A549 (cell line): ENCODE results near the gene EPDR1. TPM values are rescaled to one million over a fixed set of nuclear protein-coding genes. Genes with fewer than 3 reads are reported as not detected.
A peak's percentile ranks its signal among the peaks of the same experiment; 100 is the strongest.

Source experiments
- ATAC-seq, 2 experiments: fragments of 200-7000 bp in 1 of 2; fragments of >200 bp in 1 of 2; cut with Nextera tagmentation in 1 of 2; cut with Tn5 transposase in 1 of 2; 3 replicates each; pipeline versions ENCODE4 v1.8.0 to v1.9.1; 2018 to 2020; ENCODE audit warnings: mild to moderate bottlenecking in 1 of 2, moderate library complexity in 1 of 2
- CTCF ChIA-PET: fragments of 300-600 bp; sonication (Branson Sonifier 250); formaldehyde crosslinking; extraction: SDS; loops from one replicate; lab custom pipeline; 2021; ENCODE audit warnings: antibody characterized with exemption, inconsistent platforms; lab: Yijun Ruan, JAX
- POLR2A ChIA-PET: fragments of 350-600 bp; formaldehyde crosslinking; extraction: SDS; loops from one replicate; lab custom pipeline; 2021; ENCODE audit warnings: antibody characterized with exemption, inconsistent platforms; lab: Yijun Ruan, JAX
- DNase-seq, 2 experiments: peaks; one replicate each; pipeline versions ENCODE4 v3.0.0 to v3.0.0-alpha.2; 2011 to 2016; ENCODE audit warnings: low read depth in 1 of 2, low spot score in 1 of 2
- FAIRE-seq: peaks from 2 replicates; lab custom pipeline; 2011; peaks lifted over from hg19 to GRCh38; lab: Jason Lieb, UNC
- H3K27ac ChIP-seq, 2 experiments: fragments of >200 bp; sonication (Bioruptor Twin); formaldehyde crosslinking; 3 replicates each; pipeline ENCODE4 v1.5.1; 2016 to 2017
- H3K4me1 ChIP-seq: fragments of >200 bp; sonication (Bioruptor Twin); formaldehyde crosslinking; 3 replicates; pipeline ENCODE4 v1.6.1; 2016
- H3K4me2 ChIP-seq: fragments of >200 bp; sonication (Bioruptor Twin); formaldehyde crosslinking; 3 replicates; pipeline ENCODE4 v1.6.1; 2016
- H3K4me3 ChIP-seq: fragments of >200 bp; sonication (Bioruptor Twin); formaldehyde crosslinking; 3 replicates; pipeline ENCODE4 v1.5.1; 2016
- H3K9me3 ChIP-seq: fragments of >200 bp; sonication (Bioruptor Twin); formaldehyde crosslinking; 3 replicates; pipeline ENCODE4 v1.6.1; 2016
- BHLHE40 ChIP-seq: IDR thresholded peaks from 2 replicates; pipeline ENCODE4 v1.6.1; 2012; ENCODE audit warnings: low read depth, low read length, inconsistent platforms
- CBX8 ChIP-seq: fragments of 200-600 bp; sonication (generic); IDR thresholded peaks from 2 replicates; pipeline ENCODE4 v1.6.1; 2016
- CHD2 ChIP-seq: fragments of 150-350 bp; IDR thresholded peaks from 2 replicates; pipeline ENCODE4 v1.6.1; 2014; ENCODE audit warnings: low read length; ENCODE audit not compliant: partially characterized antibody
- EHF ChIP-seq: fragments of 250-450 bp; sonication (Bioruptor Pico); IDR thresholded peaks from 2 replicates; pipeline ENCODE4 v1.5.0; 2020; ENCODE audit warnings: mild to moderate bottlenecking
- EHMT2 ChIP-seq: fragments of 200-600 bp; sonication (generic); IDR thresholded peaks from 2 replicates; pipeline ENCODE4 v1.6.1; 2016; ENCODE audit warnings: antibody characterized with exemption, low read depth, mild to moderate bottlenecking, moderate library complexity
- EP300 ChIP-seq, 2 experiments: fragments of >200 bp; sonication (Bioruptor Twin); formaldehyde crosslinking; IDR thresholded peaks; 2 replicates in 1 of 2; 3 replicates in 1 of 2; pipeline ENCODE4 v1.6.1; 2016 to 2017
- ESRRA ChIP-seq: fragments of 150-350 bp; IDR thresholded peaks from 2 replicates; pipeline ENCODE4 v1.6.1; 2014; ENCODE audit warnings: mild to moderate bottlenecking, low read length, borderline replicate concordance
- FOSL2 ChIP-seq, 2 experiments: fragments of 450-650 bp in 1 of 2; fragments of >200 bp in 1 of 2; sonication (Bioruptor Twin) in 1 of 2; formaldehyde crosslinking; IDR thresholded peaks; 2 replicates each; pipeline versions ENCODE4 v1.5.0 to v1.6.1; 2016 to 2020; ENCODE audit warnings: mild to moderate bottlenecking in 1 of 2, moderate library complexity in 1 of 2
- FOXS1 ChIP-seq: fragments of 250-450 bp; sonication (Bioruptor Pico); IDR thresholded peaks from 2 replicates; pipeline ENCODE4 v1.5.0; 2020; ENCODE audit warnings: mild to moderate bottlenecking, moderate library complexity
- GATA3 ChIP-seq: IDR thresholded peaks from 2 replicates; pipeline ENCODE4 v1.6.1; 2012; ENCODE audit warnings: borderline replicate concordance
- HES2 ChIP-seq: fragments of >200 bp; sonication (Bioruptor Twin); formaldehyde crosslinking; IDR thresholded peaks from 2 replicates; pipeline ENCODE4 v1.6.1; 2016
- HEYL ChIP-seq: fragments of 250-450 bp; sonication (Bioruptor Pico); IDR thresholded peaks from 2 replicates; pipeline ENCODE4 v1.8.0; 2021; ENCODE audit warnings: mild to moderate bottlenecking, moderate library complexity
- HOXB13 ChIP-seq: fragments of 250-450 bp; sonication (Bioruptor Pico); IDR thresholded peaks from 2 replicates; pipeline ENCODE4 v1.5.0; 2020; ENCODE audit warnings: low read depth, mild to moderate bottlenecking, moderate library complexity
- JUN ChIP-seq, 2 experiments: fragments of >200 bp; sonication (Bioruptor Twin); formaldehyde crosslinking; IDR thresholded peaks; 2 replicates in 1 of 2; 3 replicates in 1 of 2; pipeline ENCODE4 v1.6.1; 2016 to 2017
- JUNB ChIP-seq: fragments of >200 bp; sonication (Bioruptor Twin); formaldehyde crosslinking; IDR thresholded peaks from 2 replicates; pipeline ENCODE4 v1.6.1; 2016
- KDM5A ChIP-seq: fragments of 200-600 bp; sonication (generic); IDR thresholded peaks from 2 replicates; pipeline ENCODE4 v1.6.1; 2016; ENCODE audit warnings: antibody characterized with exemption, mild to moderate bottlenecking
- MAFK ChIP-seq: fragments of 450-650 bp; IDR thresholded peaks from 2 replicates; pipeline ENCODE4 v1.6.1; 2014; ENCODE audit not compliant: partially characterized antibody
- MAX ChIP-seq: IDR thresholded peaks from 2 replicates; pipeline ENCODE4 v1.6.1; 2012
- MAZ ChIP-seq: fragments of 150-350 bp; IDR thresholded peaks from 2 replicates; pipeline ENCODE4 v1.6.1; 2014; ENCODE audit warnings: antibody characterized with exemption, low read depth, low read length, borderline replicate concordance
- MYC ChIP-seq: IDR thresholded peaks from 2 replicates; pipeline ENCODE4 v1.6.1; 2012; ENCODE audit warnings: mild to moderate bottlenecking, inconsistent platforms, low read length, improper control_type of control experiment, borderline replicate concordance
- NR3C1 ChIP-seq: fragments of >200 bp; sonication (Bioruptor Twin); formaldehyde crosslinking; IDR thresholded peaks from 3 replicates; pipeline ENCODE4 v1.6.1; 2017
- PBX3 ChIP-seq: IDR thresholded peaks from 2 replicates; pipeline ENCODE4 v1.6.1; 2012
- POLR2AphosphoS2 ChIP-seq: conservative IDR thresholded peaks from 2 replicates; pipeline ENCODE4 v1.6.1; 2012; ENCODE audit warnings: low read length, improper control_type of control experiment, inconsistent platforms
- RARB ChIP-seq: fragments of 250-450 bp; sonication (Bioruptor Pico); IDR thresholded peaks from 2 replicates; pipeline ENCODE4 v1.8.0; 2021; ENCODE audit warnings: mild to moderate bottlenecking, moderate library complexity
- RCOR1 ChIP-seq: fragments of 150-350 bp; IDR thresholded peaks from 2 replicates; pipeline ENCODE4 v1.6.1; 2014; ENCODE audit warnings: antibody characterized with exemption, low read length, low read depth
- RFX5 ChIP-seq: fragments of 450-650 bp; IDR thresholded peaks from 2 replicates; pipeline ENCODE4 v1.7.1; 2014; ENCODE audit warnings: antibody characterized with exemption, mild to moderate bottlenecking, moderate library complexity
- RNF2 ChIP-seq: fragments of 200-600 bp; sonication (generic); IDR thresholded peaks from 2 replicates; pipeline ENCODE4 v1.6.1; 2016; ENCODE audit warnings: low read depth, mild to moderate bottlenecking, antibody characterized with exemption, moderate library complexity, borderline replicate concordance
- TFCP2L1 ChIP-seq: fragments of 250-450 bp; sonication (Bioruptor Pico); IDR thresholded peaks from 2 replicates; pipeline ENCODE4 v1.5.0; 2021; ENCODE audit warnings: mild to moderate bottlenecking
- ZFP36 ChIP-seq: fragments of 450-650 bp; IDR thresholded peaks from 2 replicates; pipeline ENCODE4 v1.6.1; 2014; ENCODE audit warnings: borderline replicate concordance; ENCODE audit not compliant: partially characterized antibody
- ZNF302 ChIP-seq: fragments of 250-450 bp; sonication (Bioruptor Pico); IDR thresholded peaks from 2 replicates; pipeline ENCODE4 v1.9.0; 2021; ENCODE audit warnings: inconsistent platforms, mild to moderate bottlenecking, moderate library complexity
- WGBS: methylation state at CpG from one replicate; pipeline ENCODE4 v1.1.6; 2017; ENCODE audit errors: missing lambda C conversion rate; 5-methylcytosine and 5-hydroxymethylcytosine counted together
- polyA plus RNA-seq, 4 experiments: library from polyadenylated mRNA; depleted of rRNA in 3 of 4; stranded (reverse); fragments of >200 nt; fragmentation: RNase III in 1 of 4; extraction: RNeasy Plus Mini Kit Qiagen cat#74134 plus additional on column Dnase treatment in 1 of 4; gene quantifications; 2 replicates in 3 of 4; 3 replicates in 1 of 4; pipeline ENCODE4 v1.2.3, GENCODE V29; 2011 to 2017
- TF ChIP-seq, protein P1 (sequence below): fragments of >200 bp; sonication (Bioruptor Twin); formaldehyde crosslinking; IDR thresholded peaks from 3 replicates; pipeline ENCODE4 v1.6.1; 2016
- TF ChIP-seq, protein P2 (sequence below): fragments of 200-600 bp; sonication (generic); IDR thresholded peaks from 2 replicates; pipeline ENCODE4 v1.6.1; 2016; ENCODE audit warnings: antibody characterized with exemption, mild to moderate bottlenecking, moderate library complexity

The EPDR1 gene
- polyA plus RNA-seq, 2 of the 4 experiments (the other 2 are of a cell fraction) = 101 to 112 TPM

- peak; percentile 47 to 84 for DNase-seq
- ChIA-PET CTCF (interaction anchor here (0.5 to 6.6 kb wide), 56 partner anchors 13 to 1719 kb away, joined by 3 to 159 read pairs (median 4); partner anchors contain the start of gene STARD3NL), POLR2A (interaction anchor here (0.6 to 2.2 kb wide), 7 partner anchors 14 to 401 kb away, joined by 3 to 10 read pairs (median 4); partner anchors contain the start of gene STARD3NL)
- Histone ChIP-seq H3K9me3 (no peaks in the 10 kb centered on the region), H3K4me2 (peak within 1 kb of the TSS; percentile 62), H3K4me1 (peaks cover 22% of the 10 kb centered on the region), H3K4me3 (peak within 1 kb of the TSS; percentile 64), H3K27ac (peak within 1 kb of the TSS; percentile 81 to 93)
- 3% methylated on average over 18 of the region's 46 CpGs for WGBS
- ATAC-seq = peak; percentile 66 to 74
- FAIRE-seq = peak; percentile 63
- TF ChIP-seq PBX3 (no peak), MYC (0 out of 2 replicates have a peak, but pooled peaks have one; percentile 11), JUNB (no peak), RNF2 (no peak), FOSL2 (IDR thresholded peaks at IDR 0.05) (no peak), FOSL2 (CRISPR knock-in tag; IDR thresholded peaks at IDR 0.05) (peak; percentile 28; the same call in 1 of the 2 replicates), RFX5 (no peak), CHD2 (no peak), ZNF302 (CRISPR knock-in tag) (no peak), GATA3 (no peak), BHLHE40 (no peak), HEYL (CRISPR knock-in tag) (no peak), HES2 (no peak), EHF (CRISPR knock-in tag) (no peak), MAFK (no peak), EP300 (IDR thresholded peaks at IDR 0.05) (no peak), HOXB13 (CRISPR knock-in tag) (no peak), TFCP2L1 (CRISPR knock-in tag) (no peak), ZFP36 (no peak), RCOR1 (no peak), MAX (0 out of 2 replicates have a peak, but pooled peaks have one; percentile 41), RARB (no peak), JUN (IDR thresholded peaks at IDR 0.05) (peak in 1 of 2 experiments; percentile 70; a peak in 2 of 5 replicates), NR3C1 (no peak), POLR2AphosphoS2 (no peak), ESRRA (no peak), KDM5A (no peak), EHMT2 (no peak), FOXS1 (CRISPR knock-in tag) (no peak), MAZ (no peak), CBX8 (no peak)
- TF ChIP-seq, protein P1, sequence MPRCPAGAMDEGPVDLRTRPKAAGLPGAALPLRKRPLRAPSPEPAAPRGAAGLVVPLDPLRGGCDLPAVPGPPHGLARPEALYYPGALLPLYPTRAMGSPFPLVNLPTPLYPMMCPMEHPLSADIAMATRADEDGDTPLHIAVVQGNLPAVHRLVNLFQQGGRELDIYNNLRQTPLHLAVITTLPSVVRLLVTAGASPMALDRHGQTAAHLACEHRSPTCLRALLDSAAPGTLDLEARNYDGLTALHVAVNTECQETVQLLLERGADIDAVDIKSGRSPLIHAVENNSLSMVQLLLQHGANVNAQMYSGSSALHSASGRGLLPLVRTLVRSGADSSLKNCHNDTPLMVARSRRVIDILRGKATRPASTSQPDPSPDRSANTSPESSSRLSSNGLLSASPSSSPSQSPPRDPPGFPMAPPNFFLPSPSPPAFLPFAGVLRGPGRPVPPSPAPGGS = no peak
- TF ChIP-seq, protein P2, sequence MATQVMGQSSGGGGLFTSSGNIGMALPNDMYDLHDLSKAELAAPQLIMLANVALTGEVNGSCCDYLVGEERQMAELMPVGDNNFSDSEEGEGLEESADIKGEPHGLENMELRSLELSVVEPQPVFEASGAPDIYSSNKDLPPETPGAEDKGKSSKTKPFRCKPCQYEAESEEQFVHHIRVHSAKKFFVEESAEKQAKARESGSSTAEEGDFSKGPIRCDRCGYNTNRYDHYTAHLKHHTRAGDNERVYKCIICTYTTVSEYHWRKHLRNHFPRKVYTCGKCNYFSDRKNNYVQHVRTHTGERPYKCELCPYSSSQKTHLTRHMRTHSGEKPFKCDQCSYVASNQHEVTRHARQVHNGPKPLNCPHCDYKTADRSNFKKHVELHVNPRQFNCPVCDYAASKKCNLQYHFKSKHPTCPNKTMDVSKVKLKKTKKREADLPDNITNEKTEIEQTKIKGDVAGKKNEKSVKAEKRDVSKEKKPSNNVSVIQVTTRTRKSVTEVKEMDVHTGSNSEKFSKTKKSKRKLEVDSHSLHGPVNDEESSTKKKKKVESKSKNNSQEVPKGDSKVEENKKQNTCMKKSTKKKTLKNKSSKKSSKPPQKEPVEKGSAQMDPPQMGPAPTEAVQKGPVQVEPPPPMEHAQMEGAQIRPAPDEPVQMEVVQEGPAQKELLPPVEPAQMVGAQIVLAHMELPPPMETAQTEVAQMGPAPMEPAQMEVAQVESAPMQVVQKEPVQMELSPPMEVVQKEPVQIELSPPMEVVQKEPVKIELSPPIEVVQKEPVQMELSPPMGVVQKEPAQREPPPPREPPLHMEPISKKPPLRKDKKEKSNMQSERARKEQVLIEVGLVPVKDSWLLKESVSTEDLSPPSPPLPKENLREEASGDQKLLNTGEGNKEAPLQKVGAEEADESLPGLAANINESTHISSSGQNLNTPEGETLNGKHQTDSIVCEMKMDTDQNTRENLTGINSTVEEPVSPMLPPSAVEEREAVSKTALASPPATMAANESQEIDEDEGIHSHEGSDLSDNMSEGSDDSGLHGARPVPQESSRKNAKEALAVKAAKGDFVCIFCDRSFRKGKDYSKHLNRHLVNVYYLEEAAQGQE = no peak
Observed at GRCh38 chr7:37916673-37917660, 3.5 kb upstream of the EPDR1 start, which contains the start of gene SFRP4. SFRP4 (minus strand) TSS chr7:37916817; CDS start chr7:37916537, 280 bp downstream.
